ENCODE data around the gene C14orf93. TPM values are rescaled to one million over a fixed set of nuclear protein-coding genes. Genes with fewer than 3 reads are reported as not detected.

Gene C14orf93
- total and polyA plus RNA-seq, 9 of the 15 experiments (the other 6 are each of a cell fraction or from before 2014, with no cell fraction given), result 2.2 to 22.4 (median 16.1) TPM

DNA sequence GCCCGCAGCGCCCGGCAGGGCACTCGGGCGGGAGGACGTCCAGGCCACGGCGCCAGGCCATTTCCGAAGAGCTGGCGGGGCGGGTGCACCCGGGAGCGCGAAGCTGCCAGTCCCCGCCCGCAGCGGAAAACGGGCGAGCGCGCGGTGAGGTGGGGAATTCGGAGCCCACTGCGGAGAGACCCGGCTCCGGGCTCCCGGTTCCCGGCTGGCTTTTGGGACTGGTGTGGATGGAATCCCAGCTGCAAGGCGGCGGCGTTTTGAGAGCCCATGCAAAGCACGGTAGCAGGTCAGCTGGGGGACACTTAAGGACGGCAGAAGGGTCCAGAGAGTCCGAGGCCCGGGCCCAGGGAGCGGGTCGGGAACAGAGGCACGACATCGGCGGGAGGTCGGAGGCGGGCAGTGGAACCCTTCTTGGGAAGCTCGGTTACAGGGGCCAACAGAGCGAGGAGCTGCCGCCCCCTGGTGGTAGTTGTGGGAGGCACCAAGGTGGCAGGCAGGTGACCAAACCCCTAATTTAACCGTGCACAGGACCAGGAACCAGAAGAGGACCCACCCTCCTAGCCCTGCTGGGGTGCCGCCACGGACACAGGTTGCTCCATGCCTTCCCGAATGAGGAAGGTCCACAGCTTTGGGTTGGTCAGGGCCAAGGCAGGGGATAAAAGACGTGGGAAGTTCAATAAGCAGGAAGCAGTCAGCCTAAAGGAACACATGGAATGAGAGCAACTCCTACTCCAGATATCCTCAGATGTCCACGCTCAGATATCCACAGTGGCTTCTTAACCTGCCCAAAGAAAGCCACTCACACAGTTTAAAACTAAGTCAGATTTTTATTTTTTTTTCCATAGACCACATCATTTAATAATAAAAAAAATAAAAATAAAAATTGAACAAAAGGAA is 48.1 kb upstream of the C14orf93 start (continued):
- TF ChIP-seq, protein P1, sequence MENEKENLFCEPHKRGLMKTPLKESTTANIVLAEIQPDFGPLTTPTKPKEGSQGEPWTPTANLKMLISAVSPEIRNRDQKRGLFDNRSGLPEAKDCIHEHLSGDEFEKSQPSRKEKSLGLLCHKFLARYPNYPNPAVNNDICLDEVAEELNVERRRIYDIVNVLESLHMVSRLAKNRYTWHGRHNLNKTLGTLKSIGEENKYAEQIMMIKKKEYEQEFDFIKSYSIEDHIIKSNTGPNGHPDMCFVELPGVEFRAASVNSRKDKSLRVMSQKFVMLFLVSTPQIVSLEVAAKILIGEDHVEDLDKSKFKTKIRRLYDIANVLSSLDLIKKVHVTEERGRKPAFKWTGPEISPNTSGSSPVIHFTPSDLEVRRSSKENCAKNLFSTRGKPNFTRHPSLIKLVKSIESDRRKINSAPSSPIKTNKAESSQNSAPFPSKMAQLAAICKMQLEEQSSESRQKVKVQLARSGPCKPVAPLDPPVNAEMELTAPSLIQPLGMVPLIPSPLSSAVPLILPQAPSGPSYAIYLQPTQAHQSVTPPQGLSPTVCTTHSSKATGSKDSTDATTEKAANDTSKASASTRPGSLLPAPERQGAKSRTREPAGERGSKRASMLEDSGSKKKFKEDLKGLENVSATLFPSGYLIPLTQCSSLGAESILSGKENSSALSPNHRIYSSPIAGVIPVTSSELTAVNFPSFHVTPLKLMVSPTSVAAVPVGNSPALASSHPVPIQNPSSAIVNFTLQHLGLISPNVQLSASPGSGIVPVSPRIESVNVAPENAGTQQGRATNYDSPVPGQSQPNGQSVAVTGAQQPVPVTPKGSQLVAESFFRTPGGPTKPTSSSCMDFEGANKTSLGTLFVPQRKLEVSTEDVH (IDR thresholded peaks at IDR 0.05; ENCODE audit: low read depth, partially characterized antibody), result no peak
- TF ChIP-seq, protein P2, sequence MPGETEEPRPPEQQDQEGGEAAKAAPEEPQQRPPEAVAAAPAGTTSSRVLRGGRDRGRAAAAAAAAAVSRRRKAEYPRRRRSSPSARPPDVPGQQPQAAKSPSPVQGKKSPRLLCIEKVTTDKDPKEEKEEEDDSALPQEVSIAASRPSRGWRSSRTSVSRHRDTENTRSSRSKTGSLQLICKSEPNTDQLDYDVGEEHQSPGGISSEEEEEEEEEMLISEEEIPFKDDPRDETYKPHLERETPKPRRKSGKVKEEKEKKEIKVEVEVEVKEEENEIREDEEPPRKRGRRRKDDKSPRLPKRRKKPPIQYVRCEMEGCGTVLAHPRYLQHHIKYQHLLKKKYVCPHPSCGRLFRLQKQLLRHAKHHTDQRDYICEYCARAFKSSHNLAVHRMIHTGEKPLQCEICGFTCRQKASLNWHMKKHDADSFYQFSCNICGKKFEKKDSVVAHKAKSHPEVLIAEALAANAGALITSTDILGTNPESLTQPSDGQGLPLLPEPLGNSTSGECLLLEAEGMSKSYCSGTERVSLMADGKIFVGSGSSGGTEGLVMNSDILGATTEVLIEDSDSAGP (CRISPR knock-in tag; IDR thresholded peaks at IDR 0.05), result no peak
- peak; percentile 24; the same call in 1 of the 2 replicates for TF ChIP-seq NFIC (IDR thresholded peaks at IDR 0.05)
- no peak for TF ChIP-seq SIN3B (IDR thresholded peaks at IDR 0.05; ENCODE audit: low read depth)
- TF ChIP-seq, protein P3, sequence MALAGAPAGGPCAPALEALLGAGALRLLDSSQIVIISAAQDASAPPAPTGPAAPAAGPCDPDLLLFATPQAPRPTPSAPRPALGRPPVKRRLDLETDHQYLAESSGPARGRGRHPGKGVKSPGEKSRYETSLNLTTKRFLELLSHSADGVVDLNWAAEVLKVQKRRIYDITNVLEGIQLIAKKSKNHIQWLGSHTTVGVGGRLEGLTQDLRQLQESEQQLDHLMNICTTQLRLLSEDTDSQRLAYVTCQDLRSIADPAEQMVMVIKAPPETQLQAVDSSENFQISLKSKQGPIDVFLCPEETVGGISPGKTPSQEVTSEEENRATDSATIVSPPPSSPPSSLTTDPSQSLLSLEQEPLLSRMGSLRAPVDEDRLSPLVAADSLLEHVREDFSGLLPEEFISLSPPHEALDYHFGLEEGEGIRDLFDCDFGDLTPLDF (CRISPR knock-in tag; IDR thresholded peaks at IDR 0.05), result 0 out of 2 replicates have a peak, but pooled peaks have one; percentile 47
- TF ChIP-seq TCF3 (CRISPR knock-in tag; IDR thresholded peaks at IDR 0.05), result no peak
- TF ChIP-seq, protein P4, sequence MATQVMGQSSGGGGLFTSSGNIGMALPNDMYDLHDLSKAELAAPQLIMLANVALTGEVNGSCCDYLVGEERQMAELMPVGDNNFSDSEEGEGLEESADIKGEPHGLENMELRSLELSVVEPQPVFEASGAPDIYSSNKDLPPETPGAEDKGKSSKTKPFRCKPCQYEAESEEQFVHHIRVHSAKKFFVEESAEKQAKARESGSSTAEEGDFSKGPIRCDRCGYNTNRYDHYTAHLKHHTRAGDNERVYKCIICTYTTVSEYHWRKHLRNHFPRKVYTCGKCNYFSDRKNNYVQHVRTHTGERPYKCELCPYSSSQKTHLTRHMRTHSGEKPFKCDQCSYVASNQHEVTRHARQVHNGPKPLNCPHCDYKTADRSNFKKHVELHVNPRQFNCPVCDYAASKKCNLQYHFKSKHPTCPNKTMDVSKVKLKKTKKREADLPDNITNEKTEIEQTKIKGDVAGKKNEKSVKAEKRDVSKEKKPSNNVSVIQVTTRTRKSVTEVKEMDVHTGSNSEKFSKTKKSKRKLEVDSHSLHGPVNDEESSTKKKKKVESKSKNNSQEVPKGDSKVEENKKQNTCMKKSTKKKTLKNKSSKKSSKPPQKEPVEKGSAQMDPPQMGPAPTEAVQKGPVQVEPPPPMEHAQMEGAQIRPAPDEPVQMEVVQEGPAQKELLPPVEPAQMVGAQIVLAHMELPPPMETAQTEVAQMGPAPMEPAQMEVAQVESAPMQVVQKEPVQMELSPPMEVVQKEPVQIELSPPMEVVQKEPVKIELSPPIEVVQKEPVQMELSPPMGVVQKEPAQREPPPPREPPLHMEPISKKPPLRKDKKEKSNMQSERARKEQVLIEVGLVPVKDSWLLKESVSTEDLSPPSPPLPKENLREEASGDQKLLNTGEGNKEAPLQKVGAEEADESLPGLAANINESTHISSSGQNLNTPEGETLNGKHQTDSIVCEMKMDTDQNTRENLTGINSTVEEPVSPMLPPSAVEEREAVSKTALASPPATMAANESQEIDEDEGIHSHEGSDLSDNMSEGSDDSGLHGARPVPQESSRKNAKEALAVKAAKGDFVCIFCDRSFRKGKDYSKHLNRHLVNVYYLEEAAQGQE (IDR thresholded peaks at IDR 0.05; ENCODE audit: borderline replicate concordance), result peak; percentile 84
- TF ChIP-seq, protein P4 (CRISPR knock-in tag; IDR thresholded peaks at IDR 0.05; ENCODE audit: low read depth), result peak; percentile 64; the same call in 1 of the 2 replicates
- TF ChIP-seq XRCC3 (IDR thresholded peaks at IDR 0.05), result no peak
- no peak for TF ChIP-seq C11orf30 (IDR thresholded peaks at IDR 0.05; ENCODE audit: low read depth)
